ENCODE data around the gene LIN7A.

DNA sequence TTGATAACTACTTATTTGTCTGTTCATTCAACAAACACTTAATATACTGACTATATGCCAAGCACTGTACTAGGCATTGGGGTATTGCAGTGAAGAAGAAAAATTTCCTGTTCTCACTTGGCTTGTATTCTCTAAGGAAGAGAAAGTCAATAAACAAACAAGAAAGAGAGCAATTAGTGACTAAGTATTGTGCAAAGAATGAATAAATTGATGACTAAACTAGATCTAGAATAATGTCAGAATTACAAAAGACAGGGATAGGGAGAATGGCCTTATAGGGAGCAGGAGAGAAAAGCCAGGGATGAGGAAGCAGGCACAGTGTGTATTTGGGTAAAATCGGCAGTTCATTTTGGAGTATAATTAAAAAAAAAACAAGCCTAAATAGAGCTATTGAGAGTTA is 4.2 kb upstream of the LIN7A start:
- TF ChIP-seq POLR2A (IDR thresholded peaks at IDR 0.05): no peak
- TF ChIP-seq, protein P1, sequence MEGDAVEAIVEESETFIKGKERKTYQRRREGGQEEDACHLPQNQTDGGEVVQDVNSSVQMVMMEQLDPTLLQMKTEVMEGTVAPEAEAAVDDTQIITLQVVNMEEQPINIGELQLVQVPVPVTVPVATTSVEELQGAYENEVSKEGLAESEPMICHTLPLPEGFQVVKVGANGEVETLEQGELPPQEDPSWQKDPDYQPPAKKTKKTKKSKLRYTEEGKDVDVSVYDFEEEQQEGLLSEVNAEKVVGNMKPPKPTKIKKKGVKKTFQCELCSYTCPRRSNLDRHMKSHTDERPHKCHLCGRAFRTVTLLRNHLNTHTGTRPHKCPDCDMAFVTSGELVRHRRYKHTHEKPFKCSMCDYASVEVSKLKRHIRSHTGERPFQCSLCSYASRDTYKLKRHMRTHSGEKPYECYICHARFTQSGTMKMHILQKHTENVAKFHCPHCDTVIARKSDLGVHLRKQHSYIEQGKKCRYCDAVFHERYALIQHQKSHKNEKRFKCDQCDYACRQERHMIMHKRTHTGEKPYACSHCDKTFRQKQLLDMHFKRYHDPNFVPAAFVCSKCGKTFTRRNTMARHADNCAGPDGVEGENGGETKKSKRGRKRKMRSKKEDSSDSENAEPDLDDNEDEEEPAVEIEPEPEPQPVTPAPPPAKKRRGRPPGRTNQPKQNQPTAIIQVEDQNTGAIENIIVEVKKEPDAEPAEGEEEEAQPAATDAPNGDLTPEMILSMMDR (IDR thresholded peaks at IDR 0.05): no peak

Measured in uterus (tissue), 2 donors.